ENCODE data around the gene ANO2.

Gene ANO2

GRCh38 chr12:5792343-5792742, 152.7 kb downstream of the ANO2 start:
- no peak for TF ChIP-seq EZH2phosphoT487 (IDR thresholded peaks at IDR 0.05; ENCODE audit: low read depth)
- TF ChIP-seq CTCF (IDR thresholded peaks at IDR 0.05; ENCODE audit: low read depth, low read length) = no peak
- peaks cover 7% of the 10 kb centered on the region; the same call in 1 of the 2 replicates for H3K27me3 ChIP-seq (ENCODE audit: low read depth, low read length)
- H3K9ac ChIP-seq (ENCODE audit: low read length) = no peak overlapping the region
- no peaks in the 10 kb centered on the region for H3K9me3 ChIP-seq (ENCODE audit: insufficient read depth, low read length)
- H3K4me1 ChIP-seq (ENCODE audit: low read length) = no peaks in the 10 kb centered on the region
- no peak overlapping the region for H3K4me3 ChIP-seq (ENCODE audit: low read length)
- no peak overlapping the region for H2AFZ ChIP-seq (ENCODE audit: low read depth, low read length)
- H4K20me1 ChIP-seq (ENCODE audit: insufficient read depth, low read length) = no peaks in the 10 kb centered on the region
- no peak overlapping the region for H3K27ac ChIP-seq (ENCODE audit: low read length)
- H3K79me2 ChIP-seq (ENCODE audit: low read length) = no peaks in the 10 kb centered on the region
- H3K36me3 ChIP-seq (replicated peaks; ENCODE audit: low read depth, low read length) = no peaks in the 10 kb centered on the region
- H3K4me2 ChIP-seq (ENCODE audit: low read length) = no peak overlapping the region

DNA sequence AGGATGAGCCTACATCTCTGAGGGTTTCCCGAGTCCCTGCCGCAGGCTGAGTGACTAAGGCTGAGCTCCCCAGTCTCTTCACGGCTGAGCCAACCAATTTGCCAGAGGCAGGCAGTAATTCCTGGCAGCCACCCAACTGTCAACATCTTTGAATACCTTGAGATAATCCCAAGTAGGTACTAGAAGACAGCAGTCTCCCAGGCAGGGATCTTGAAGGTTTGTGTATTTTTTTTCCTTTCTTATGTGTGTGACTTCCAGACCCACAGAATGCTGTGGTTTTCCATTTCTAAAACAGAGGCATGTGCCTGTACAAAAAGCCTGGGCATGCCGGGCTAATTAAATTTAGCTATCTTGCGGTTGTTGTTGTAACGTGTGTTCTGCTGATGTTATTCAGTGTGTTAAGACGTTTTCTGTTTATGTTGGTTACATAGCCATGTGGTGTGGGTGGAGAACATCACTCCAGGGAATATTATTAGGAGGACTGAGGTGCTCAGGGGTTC, 155.5 kb downstream of the ANO2 start:
- Histone ChIP-seq H3K36me3 (replicated peaks; ENCODE audit: low read depth, low read length) (no peaks in the 10 kb centered on the region), H3K4me2 (ENCODE audit: low read length) (no peak overlapping the region), H3K27me3 (ENCODE audit: low read depth, low read length) (peaks cover 7% of the 10 kb centered on the region; the same call in 1 of the 2 replicates), H3K79me2 (ENCODE audit: low read length) (no peaks in the 10 kb centered on the region), H2AFZ (ENCODE audit: low read depth, low read length) (no peak overlapping the region), H3K4me1 (ENCODE audit: low read length) (no peaks in the 10 kb centered on the region), H3K27ac (ENCODE audit: low read length) (no peak overlapping the region), H3K9ac (ENCODE audit: low read length) (no peak overlapping the region), H4K20me1 (ENCODE audit: insufficient read depth, low read length) (no peaks in the 10 kb centered on the region), H3K9me3 (ENCODE audit: insufficient read depth, low read length) (no peaks in the 10 kb centered on the region), H3K4me3 (ENCODE audit: low read length) (no peak overlapping the region)
- TF ChIP-seq CTCF (IDR thresholded peaks at IDR 0.05; ENCODE audit: low read depth, low read length) (no peak), EZH2phosphoT487 (IDR thresholded peaks at IDR 0.05; ENCODE audit: low read depth) (no peak)

DNA sequence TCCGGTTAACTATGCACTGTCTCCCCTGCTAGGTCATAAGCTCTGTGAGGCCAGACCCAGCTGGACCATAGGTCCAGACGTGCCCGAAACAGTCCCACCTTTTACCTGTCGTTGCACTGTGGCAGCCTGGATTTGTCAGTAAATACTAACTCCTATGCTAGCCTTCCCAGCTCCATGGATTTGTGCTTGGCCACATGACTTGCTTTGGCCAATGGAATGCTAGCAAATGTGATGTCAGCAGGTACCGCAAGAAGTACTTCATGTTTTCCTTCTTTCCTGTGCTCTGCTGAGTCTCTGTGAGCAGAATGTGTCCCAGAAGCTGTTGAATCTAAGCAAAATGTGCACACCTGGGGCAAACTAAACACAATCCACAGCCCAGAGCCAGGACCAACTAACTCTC, 157.2 kb downstream of the ANO2 start:
- no peak for TF ChIP-seq CTCF (IDR thresholded peaks at IDR 0.05; ENCODE audit: low read depth, low read length)
- no peak for TF ChIP-seq EZH2phosphoT487 (IDR thresholded peaks at IDR 0.05; ENCODE audit: low read depth)
- Histone ChIP-seq H3K27ac (ENCODE audit: low read length) (no peak overlapping the region), H4K20me1 (ENCODE audit: insufficient read depth, low read length) (no peaks in the 10 kb centered on the region), H2AFZ (ENCODE audit: low read depth, low read length) (no peak overlapping the region), H3K4me3 (ENCODE audit: low read length) (no peak overlapping the region), H3K4me1 (ENCODE audit: low read length) (no peaks in the 10 kb centered on the region), H3K79me2 (ENCODE audit: low read length) (no peaks in the 10 kb centered on the region), H3K9ac (ENCODE audit: low read length) (no peak overlapping the region), H3K9me3 (ENCODE audit: insufficient read depth, low read length) (no peaks in the 10 kb centered on the region), H3K27me3 (ENCODE audit: low read depth, low read length) (peaks cover 7% of the 10 kb centered on the region; the same call in 1 of the 2 replicates), H3K4me2 (ENCODE audit: low read length) (no peak overlapping the region), H3K36me3 (replicated peaks; ENCODE audit: low read depth, low read length) (no peaks in the 10 kb centered on the region)

DNA sequence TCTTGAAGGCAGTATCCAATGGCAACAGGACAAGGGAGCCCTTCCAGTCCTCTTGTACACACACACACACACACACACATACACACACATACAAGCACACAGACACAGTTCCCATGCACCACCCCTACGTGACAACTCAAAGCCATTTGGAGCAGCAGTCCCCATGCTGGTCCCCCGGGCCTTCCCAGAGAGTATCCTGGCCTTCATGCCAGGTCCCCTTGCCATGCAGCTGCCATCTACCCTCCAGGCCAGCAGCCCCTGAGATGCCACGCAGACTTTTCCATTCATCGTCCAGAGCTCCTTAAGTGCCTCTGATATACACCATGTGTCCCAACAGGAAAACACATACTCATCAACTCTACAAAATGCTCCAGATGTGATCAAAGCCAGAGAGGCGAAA, 159.5 kb downstream of the ANO2 start:
- Histone ChIP-seq H3K4me3 (ENCODE audit: low read length) (no peak overlapping the region), H3K4me2 (ENCODE audit: low read length) (no peak overlapping the region), H3K4me1 (ENCODE audit: low read length) (no peaks in the 10 kb centered on the region), H3K9me3 (ENCODE audit: insufficient read depth, low read length) (no peaks in the 10 kb centered on the region), H4K20me1 (ENCODE audit: insufficient read depth, low read length) (no peaks in the 10 kb centered on the region), H3K27ac (ENCODE audit: low read length) (no peak overlapping the region), H2AFZ (ENCODE audit: low read depth, low read length) (no peak overlapping the region), H3K27me3 (ENCODE audit: low read depth, low read length) (peaks cover 3% of the 10 kb centered on the region; the same call in 1 of the 2 replicates), H3K79me2 (ENCODE audit: low read length) (no peaks in the 10 kb centered on the region), H3K36me3 (replicated peaks; ENCODE audit: low read depth, low read length) (no peaks in the 10 kb centered on the region), H3K9ac (ENCODE audit: low read length) (no peak overlapping the region)
- no peak for TF ChIP-seq EZH2phosphoT487 (IDR thresholded peaks at IDR 0.05; ENCODE audit: low read depth)
- TF ChIP-seq CTCF (IDR thresholded peaks at IDR 0.05; ENCODE audit: low read depth, low read length) = no peak
